NCI-H82 treated with DMSO at 0.1 percent for 48 hours (cell line): ENCODE results near the gene NDFIP2.
"Not testable (repeated sequence)": the region's sequence is repeated elsewhere in the genome, so short reads cannot be mapped to it uniquely, and the experiment has no call there.

Experiments
- DNase-seq: peaks from one replicate; lab custom pipeline; 2025; ENCODE audit not compliant: unreplicated experiment; lab: John Stamatoyannopoulos, UW

The NDFIP2 gene

GRCh38 chr13:79589603-79590393, 108.8 kb downstream of the NDFIP2 start:
- no peak for DNase-seq

GRCh38 chr13:79590394-79590676, 109.4 kb downstream of the NDFIP2 start:
- no peak for DNase-seq

GRCh38 chr13:79591493-79591892, 110.5 kb downstream of the NDFIP2 start:
- no peak for DNase-seq

GRCh38 chr13:79593121-79593520, 112.2 kb downstream of the NDFIP2 start:
- DNase-seq = no peak

GRCh38 chr13:79593641-79594275, 112.8 kb downstream of the NDFIP2 start:
- no peak for DNase-seq

GRCh38 chr13:79600146-79600545, 119.2 kb downstream of the NDFIP2 start:
- not testable (repeated sequence) for DNase-seq

- DNase-seq = no peak
Measured at GRCh38 chr13:79602936-79603335, 122.0 kb downstream of the NDFIP2 start.

GRCh38 chr13:79604752-79605151, 123.8 kb downstream of the NDFIP2 start:
- no peak for DNase-seq
